Kidney epithelial cell (primary cell): ENCODE data around the gene MSMB. TPM values are rescaled to one million over a fixed set of nuclear protein-coding genes. Genes with fewer than 3 reads are reported as not detected.
A peak's percentile ranks its signal among the peaks of the same experiment; 100 is the strongest.

Experiments
- DNase-seq: peaks from one replicate; pipeline ENCODE4 v3.0.0-alpha.2; 2010; ENCODE audit warnings: low read depth
- H3K27me3 ChIP-seq: 2 replicates; pipeline ENCODE4 v1.6.0; 2011; ENCODE audit warnings: low read length; ENCODE audit not compliant: control insufficient read depth, insufficient read depth
- H3K36me3 ChIP-seq: 2 replicates; pipeline ENCODE4 v1.5.1; 2011; ENCODE audit warnings: low read length; ENCODE audit not compliant: control insufficient read depth, insufficient read depth
- H3K4me3 ChIP-seq: 2 replicates; pipeline ENCODE4 v1.5.1; 2011; ENCODE audit warnings: low read depth, mild to moderate bottlenecking, control low read depth, low read length
- CTCF ChIP-seq: IDR thresholded peaks from 2 replicates; pipeline ENCODE4 v1.5.1; 2011; ENCODE audit warnings: mild to moderate bottlenecking, moderate library complexity, low read length, control low read depth, inconsistent platforms; ENCODE audit not compliant: insufficient read depth, poor library complexity, severe bottlenecking
- total RNA-seq: library from RNA; depleted of rRNA; stranded (reverse); fragments of >200 nt; gene quantifications from 2 replicates; pipeline ENCODE4 v1.2.3, GENCODE V29; 2015

MSMB gene
- total RNA-seq, 1 donor from 2014 or later = not detected

GRCh38 chr10:46031648-46032532, 14.2 kb downstream of the MSMB start:
- no peaks in the 10 kb centered on the region for H3K27me3 ChIP-seq
- no peak for DNase-seq
- TF ChIP-seq CTCF = no peak

GRCh38 chr10:46030091-46030937, 15.8 kb downstream of the MSMB start, which contains the start of gene NCOA4:
Gene NCOA4, minus strand, starts transcription at chr10:46030623. Its CDS starts 13,943 bp downstream, at chr10:46016680.
- Histone ChIP-seq H3K36me3 (no peaks in the 10 kb centered on the region), H3K27me3 (no peaks in the 10 kb centered on the region), H3K4me3 (peak within 1 kb of the TSS; percentile 69)
- TF ChIP-seq CTCF = peak; percentile 81
- DNase-seq = peak; percentile 90

More at GRCh38 chr10:46031648-46032532, 14.2 kb downstream of the MSMB start:
- H3K4me3 ChIP-seq = no peak overlapping the region
- H3K36me3 ChIP-seq = no peaks in the 10 kb centered on the region

GRCh38 chr10:46029461-46030030, 16.5 kb downstream of the MSMB start:
- Histone ChIP-seq H3K36me3 (no peaks in the 10 kb centered on the region), H3K4me3 (peak overlapping the region; percentile 69), H3K27me3 (no peaks in the 10 kb centered on the region)
- no peak for DNase-seq
- TF ChIP-seq CTCF = no peak

GRCh38 chr10:46028584-46029460, 17.2 kb downstream of the MSMB start:
- peak; percentile 73 for TF ChIP-seq CTCF

GRCh38 chr10:46026106-46026505, 20.0 kb downstream of the MSMB start:
- Histone ChIP-seq H3K4me3 (no peak overlapping the region), H3K36me3 (no peaks in the 10 kb centered on the region), H3K27me3 (no peaks in the 10 kb centered on the region)
- no peak for DNase-seq
- TF ChIP-seq CTCF = no peak

More at GRCh38 chr10:46028584-46029460, 17.2 kb downstream of the MSMB start:
- peak; percentile 21 for DNase-seq
- no peaks in the 10 kb centered on the region for H3K36me3 ChIP-seq
- peak overlapping the region; percentile 69 for H3K4me3 ChIP-seq
- no peaks in the 10 kb centered on the region for H3K27me3 ChIP-seq
